HG02763 (cell line): Measurements from ENCODE around the gene EDARADD.
"Not testable (repeated sequence)": the region's sequence is repeated elsewhere in the genome, so short reads cannot be mapped to it uniquely, and the experiment has no call there.

Experiments used
- ATAC-seq: cut with Tn5 transposase; IDR thresholded peaks from one replicate; pipeline ENCODE4 v1.9.1; 2021; ENCODE audit warnings: mild to moderate bottlenecking, moderate library complexity; ENCODE audit not compliant: unreplicated experiment

The EDARADD gene

GRCh38 chr1:236484310-236484971 is 90.4 kb downstream of the EDARADD start:
- ATAC-seq, result no peak

DNA sequence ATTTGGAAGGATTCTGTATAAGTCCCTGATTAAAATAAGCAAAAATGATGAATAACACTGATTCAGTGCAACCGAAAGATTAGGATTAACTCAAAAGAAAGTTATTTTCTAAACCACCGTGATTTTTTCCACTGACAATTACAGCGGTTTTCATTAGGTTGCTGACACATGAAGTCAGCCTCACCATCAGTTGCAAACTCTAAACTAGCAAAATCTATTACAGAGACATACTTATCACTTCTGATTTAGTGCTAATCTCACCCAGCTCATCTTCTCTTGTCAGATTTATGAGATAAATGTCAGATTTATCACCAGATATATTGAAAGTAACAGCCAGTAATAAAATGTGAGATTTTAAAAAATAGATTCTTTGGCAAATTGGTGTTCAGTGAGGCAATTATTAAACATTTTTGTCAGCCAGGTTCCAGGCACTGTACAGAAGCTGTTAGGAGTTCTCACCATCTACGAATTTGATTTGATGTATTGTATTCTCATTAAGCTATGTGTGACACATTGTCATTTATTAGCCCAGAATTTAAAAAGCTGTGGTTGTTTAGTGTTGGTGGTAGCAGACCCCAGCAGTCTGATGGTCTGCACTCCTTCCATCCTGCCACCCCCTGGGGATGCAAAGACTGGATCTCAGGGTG is 92.4 kb downstream of the EDARADD start:
- no peak for ATAC-seq

GRCh38 chr1:236489161-236489560 is 95.1 kb downstream of the EDARADD start:
- not testable (repeated sequence) for ATAC-seq

- no peak for ATAC-seq
These were observed 95.8 kb downstream of the EDARADD start for GRCh38 chr1:236489710-236490377.

DNA sequence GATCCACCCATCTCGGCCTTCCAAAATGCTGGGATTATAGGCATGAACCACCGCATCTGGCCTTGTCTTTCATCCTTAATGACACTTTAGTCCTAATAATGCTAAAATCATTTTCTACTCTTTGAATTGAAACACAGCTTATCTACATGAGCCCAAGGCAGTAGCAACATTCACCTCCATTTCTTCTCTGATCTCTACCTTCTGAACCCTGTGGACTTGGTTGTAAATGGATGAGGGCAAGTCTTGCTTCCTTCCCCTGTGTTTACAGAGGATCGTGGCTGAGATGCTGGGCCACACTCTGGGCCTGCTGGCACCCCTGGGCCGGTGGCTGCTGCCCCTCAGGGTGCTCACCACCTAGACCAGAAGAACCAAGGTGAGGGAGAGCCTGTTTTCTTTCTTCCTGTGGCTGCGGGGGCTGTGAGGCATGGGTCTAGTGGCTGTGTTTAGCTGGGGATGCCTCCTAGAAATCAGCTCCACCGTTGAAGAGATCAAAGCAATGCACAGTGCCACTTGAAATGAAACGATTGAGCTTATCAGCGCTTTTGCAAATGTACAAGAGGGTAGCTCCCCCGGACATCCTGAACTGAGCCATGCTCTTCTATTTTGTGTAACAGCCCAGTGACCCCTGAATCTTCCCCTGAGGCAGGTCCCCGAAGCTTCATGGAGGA is 97.5 kb downstream of the EDARADD start:
- ATAC-seq, result no peak

- no peak for ATAC-seq
These were observed 98.3 kb downstream of the EDARADD start for GRCh38 chr1:236492378-236492777.

DNA sequence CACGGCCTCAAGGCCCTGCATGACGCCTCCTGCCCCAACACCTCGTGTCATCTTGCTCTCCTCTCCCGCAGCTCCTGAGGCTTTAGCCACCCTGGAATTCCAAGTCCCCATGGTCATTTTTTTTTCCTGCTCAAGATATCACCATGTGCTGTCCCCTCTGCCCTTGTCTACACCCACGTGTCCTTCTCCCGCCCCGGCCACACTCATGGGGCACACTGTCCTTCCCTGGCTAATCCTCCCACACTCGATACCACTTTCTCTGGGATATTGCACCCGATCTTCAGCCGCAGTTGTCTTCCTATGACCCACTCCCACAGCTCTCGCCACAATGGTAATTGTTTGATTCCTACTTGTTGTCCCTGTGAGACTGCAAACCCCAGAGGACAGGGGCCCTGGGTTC is 100.0 kb downstream of the EDARADD start:
- no peak for ATAC-seq

- no peak for ATAC-seq
These were observed 100.7 kb downstream of the EDARADD start for GRCh38 chr1:236494586-236495466.

GRCh38 chr1:236495467-236496112 is 101.5 kb downstream of the EDARADD start:
- no peak for ATAC-seq

- no peak for ATAC-seq
These were observed 103.8 kb downstream of the EDARADD start for GRCh38 chr1:236497908-236498307.

- no peak for ATAC-seq
These were observed 107.0 kb downstream of the EDARADD start for GRCh38 chr1:236501093-236501492.

- ATAC-seq, result no peak
These were observed 108.5 kb downstream of the EDARADD start for GRCh38 chr1:236502579-236502971.

- no peak for ATAC-seq
These were observed 109.0 kb downstream of the EDARADD start for GRCh38 chr1:236502972-236503639.

GRCh38 chr1:236504338-236504737 is 110.3 kb downstream of the EDARADD start:
- ATAC-seq, result not testable (repeated sequence)

- ATAC-seq, result no peak
These were observed 113.1 kb downstream of the EDARADD start for GRCh38 chr1:236507022-236507700.

GRCh38 chr1:236508593-236509027 is 114.5 kb downstream of the EDARADD start:
- ATAC-seq, result no peak

- no peak for ATAC-seq
These were observed 115.1 kb downstream of the EDARADD start for GRCh38 chr1:236509203-236509602.

- ATAC-seq, result no peak
These were observed 115.7 kb downstream of the EDARADD start for GRCh38 chr1:236509647-236510401.
